ENCODE measurements around the gene MS4A14.
A peak's percentile ranks its signal among the peaks of the same experiment; 100 is the strongest.

MS4A14 gene

DNA sequence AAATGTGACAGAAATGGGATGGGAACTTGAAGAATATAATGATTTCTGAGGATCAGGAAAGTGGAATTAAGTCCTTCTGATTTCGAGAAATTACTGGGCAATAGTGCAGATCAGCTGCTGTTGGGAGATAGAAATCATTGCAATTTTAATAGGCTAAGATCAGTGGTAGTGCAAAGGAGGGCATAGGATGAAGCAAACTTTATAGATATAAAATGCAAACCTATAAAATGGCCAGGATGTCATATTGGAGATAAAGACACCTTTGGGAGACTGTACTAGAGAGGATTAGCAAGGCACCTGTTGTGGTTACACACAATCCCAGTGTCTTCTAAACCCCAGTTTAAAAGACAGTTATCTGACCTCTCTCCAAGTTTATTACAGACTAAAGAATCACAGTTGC, 24.4 kb upstream of the MS4A14 start:
- H3K4me3 Mint-ChIP-seq, result no peak overlapping the region
- DNase-seq (ENCODE audit: low spot score in 2 of 2), result no peak
- no peak for ATAC-seq
- no peaks in the 10 kb centered on the region for H3K36me3 Mint-ChIP-seq
- H3K4me1 Mint-ChIP-seq, result no peaks in the 10 kb centered on the region
- no peaks in the 10 kb centered on the region for H3K9me3 Mint-ChIP-seq
- H3K27ac Mint-ChIP-seq, result no peak overlapping the region

GRCh38 chr11:60372767-60373166, 23.5 kb upstream of the MS4A14 start:
- DNase-seq (ENCODE audit: low spot score in 2 of 2) (no peak), ATAC-seq (no peak)
- H3K9me3 Mint-ChIP-seq, result no peaks in the 10 kb centered on the region
- H3K4me3 Mint-ChIP-seq, result no peak overlapping the region
- H3K27ac Mint-ChIP-seq, result no peak overlapping the region
- H3K4me1 Mint-ChIP-seq, result no peaks in the 10 kb centered on the region
- no peaks in the 10 kb centered on the region for H3K36me3 Mint-ChIP-seq

GRCh38 chr11:60375316-60375715, 20.9 kb upstream of the MS4A14 start:
- no peak for ATAC-seq
- H3K27ac Mint-ChIP-seq, result no peak overlapping the region
- no peaks in the 10 kb centered on the region for H3K36me3 Mint-ChIP-seq
- peaks cover 5% of the 10 kb centered on the region for H3K4me1 Mint-ChIP-seq
- no peak overlapping the region for H3K4me3 Mint-ChIP-seq
- no peaks in the 10 kb centered on the region for H3K9me3 Mint-ChIP-seq
- DNase-seq (ENCODE audit: low spot score in 2 of 2), result no peak

DNA sequence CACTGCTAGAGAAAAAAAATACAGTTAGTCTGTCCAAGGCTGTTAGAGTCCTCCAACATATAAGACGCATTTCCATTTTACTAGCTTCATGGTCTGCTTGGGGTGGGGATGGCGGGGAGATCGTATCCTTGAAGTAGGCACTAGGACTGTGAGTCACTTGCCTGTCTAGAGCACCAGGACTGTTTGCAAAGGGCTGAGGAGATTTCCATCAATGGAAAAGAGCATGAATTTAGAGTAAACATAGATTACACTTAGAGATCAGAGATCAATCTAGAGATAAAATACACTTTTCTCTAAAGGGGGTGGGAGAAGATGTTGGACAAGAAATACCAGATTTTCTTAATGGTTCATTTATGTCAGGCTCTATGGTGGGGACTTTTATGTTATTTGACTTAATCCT, 19.7 kb upstream of the MS4A14 start:
- H3K36me3 Mint-ChIP-seq, result no peaks in the 10 kb centered on the region
- ATAC-seq (no peak), DNase-seq (ENCODE audit: low spot score in 2 of 2) (no peak)
- peaks cover 5% of the 10 kb centered on the region for H3K4me1 Mint-ChIP-seq
- H3K9me3 Mint-ChIP-seq, result no peaks in the 10 kb centered on the region
- no peak overlapping the region for H3K4me3 Mint-ChIP-seq
- no peak overlapping the region for H3K27ac Mint-ChIP-seq

GRCh38 chr11:60377401-60378136, 18.7 kb upstream of the MS4A14 start:
- no peak for DNase-seq (ENCODE audit: low spot score in 2 of 2)
- peaks cover 5% of the 10 kb centered on the region for H3K4me1 Mint-ChIP-seq
- H3K9me3 Mint-ChIP-seq, result no peaks in the 10 kb centered on the region
- no peak overlapping the region for H3K27ac Mint-ChIP-seq
- H3K4me3 Mint-ChIP-seq, result no peak overlapping the region
- ATAC-seq, result no peak
- no peaks in the 10 kb centered on the region for H3K36me3 Mint-ChIP-seq

GRCh38 chr11:60378354-60378753, 17.9 kb upstream of the MS4A14 start, which contains the start of gene MS4A7:
TSS of gene MS4A7 (plus strand) at chr11:60378532. CDS start at chr11:60383142, 4,610 bp downstream.
- Mint-ChIP-seq H3K4me3 (no peak within 1 kb of the TSS), H3K9me3 (no peaks in the 10 kb centered on the region), H3K36me3 (no peaks in the 10 kb centered on the region), H3K27ac (no peak within 1 kb of the TSS), H3K4me1 (peaks cover 5% of the 10 kb centered on the region)
- no peak for DNase-seq (ENCODE audit: low spot score in 2 of 2)
- peak; percentile 43 for ATAC-seq

DNA sequence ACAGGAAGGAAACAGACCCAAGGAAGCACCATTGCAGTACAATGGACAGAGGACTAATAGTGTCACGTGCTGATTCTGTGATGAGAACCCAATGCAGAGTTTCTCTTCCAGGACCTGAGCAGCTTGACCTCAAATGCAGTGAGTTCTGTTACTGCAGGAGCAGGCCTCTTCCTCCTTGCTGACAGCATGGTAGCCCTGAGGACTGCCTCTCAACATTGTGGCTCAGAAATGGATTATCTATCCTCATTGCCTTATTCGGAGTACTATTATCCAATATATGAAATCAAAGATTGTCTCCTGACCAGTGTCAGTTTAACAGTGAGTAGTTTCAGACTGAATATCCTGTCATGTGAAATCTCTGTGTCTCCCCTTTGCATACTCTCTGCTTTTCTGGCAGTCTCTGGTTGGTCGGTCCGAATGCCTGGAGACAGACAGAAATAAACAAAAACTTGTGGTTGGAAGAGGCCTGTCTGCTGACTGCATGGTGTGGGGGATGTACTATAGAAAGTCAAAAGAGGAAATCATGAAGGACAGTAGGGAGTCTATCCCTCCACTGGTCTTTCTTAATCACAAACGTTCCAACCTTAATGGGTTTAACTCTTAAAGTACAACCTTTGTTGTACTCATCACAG, 6.9 kb upstream of the MS4A14 start:
- DNase-seq (ENCODE audit: low spot score in 2 of 2) (no peak), ATAC-seq (no peak)
- Mint-ChIP-seq H3K4me1 (no peaks in the 10 kb centered on the region), H3K9me3 (no peaks in the 10 kb centered on the region), H3K27ac (no peak overlapping the region), H3K36me3 (no peaks in the 10 kb centered on the region), H3K4me3 (no peak overlapping the region)

DNA sequence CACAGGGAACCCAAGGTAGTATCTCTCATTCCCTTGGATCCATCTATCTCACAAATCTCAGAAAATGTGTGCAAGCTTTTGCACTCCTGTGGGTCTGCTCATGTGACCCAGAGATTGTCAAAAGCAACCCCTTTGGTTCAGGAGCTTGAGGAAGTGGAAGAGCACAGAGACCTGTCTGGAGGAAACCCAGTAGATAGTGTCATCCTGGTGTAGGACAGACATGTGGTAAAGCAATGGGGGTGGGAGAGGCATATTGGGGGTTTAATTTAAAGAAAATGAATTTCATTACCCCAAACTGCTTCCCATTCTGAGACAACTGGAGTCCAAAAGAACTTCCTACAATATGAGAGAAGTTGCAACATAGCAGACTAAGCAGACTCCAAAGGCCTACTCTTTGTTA, 5.8 kb upstream of the MS4A14 start:
- no peak overlapping the region for H3K4me3 Mint-ChIP-seq
- H3K36me3 Mint-ChIP-seq, result no peaks in the 10 kb centered on the region
- H3K4me1 Mint-ChIP-seq, result no peaks in the 10 kb centered on the region
- DNase-seq (ENCODE audit: low spot score in 2 of 2) (no peak), ATAC-seq (no peak)
- H3K27ac Mint-ChIP-seq, result no peak overlapping the region
- no peaks in the 10 kb centered on the region for H3K9me3 Mint-ChIP-seq

- Mint-ChIP-seq H3K4me1 (no peaks in the 10 kb centered on the region), H3K9me3 (no peaks in the 10 kb centered on the region), H3K27ac (no peak overlapping the region), H3K4me3 (no peak overlapping the region), H3K36me3 (no peaks in the 10 kb centered on the region)
- DNase-seq (ENCODE audit: low spot score in 2 of 2), result no peak
- ATAC-seq, result no peak
Observed at GRCh38 chr11:60392361-60392760, 3.9 kb upstream of the MS4A14 start.

DNA sequence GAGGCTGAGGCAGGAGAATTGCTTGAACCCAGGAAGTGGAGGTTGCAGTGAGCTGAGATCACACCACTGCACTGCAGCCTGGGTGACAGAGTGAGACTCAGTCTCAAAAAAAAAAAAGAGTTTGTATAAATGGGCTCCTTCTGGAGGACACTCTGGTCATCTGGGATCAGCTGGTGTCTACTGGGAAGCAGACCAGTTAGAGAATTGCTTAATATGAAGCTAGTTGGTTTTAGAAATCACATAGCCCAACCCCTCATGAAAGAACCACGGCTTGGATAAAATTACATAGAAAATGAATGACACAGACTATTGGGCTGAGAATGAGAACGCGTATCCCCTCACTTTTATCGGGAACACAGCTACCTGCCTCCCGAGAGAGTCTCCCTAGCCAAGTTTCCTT, 3.2 kb upstream of the MS4A14 start:
- no peak overlapping the region for H3K4me3 Mint-ChIP-seq
- ATAC-seq, result no peak
- no peak for DNase-seq (ENCODE audit: low spot score in 2 of 2)
- H3K4me1 Mint-ChIP-seq, result no peaks in the 10 kb centered on the region
- H3K36me3 Mint-ChIP-seq, result no peaks in the 10 kb centered on the region
- no peak overlapping the region for H3K27ac Mint-ChIP-seq
- no peaks in the 10 kb centered on the region for H3K9me3 Mint-ChIP-seq

GRCh38 chr11:60394666-60395380, 1.4 kb upstream of the MS4A14 start:
- ATAC-seq, result no peak
- H3K9me3 Mint-ChIP-seq, result no peaks in the 10 kb centered on the region
- H3K4me3 Mint-ChIP-seq, result no peak overlapping the region
- no peak overlapping the region for H3K27ac Mint-ChIP-seq
- H3K36me3 Mint-ChIP-seq, result no peaks in the 10 kb centered on the region
- DNase-seq (ENCODE audit: low spot score in 2 of 2), result no peak
- no peaks in the 10 kb centered on the region for H3K4me1 Mint-ChIP-seq

DNA sequence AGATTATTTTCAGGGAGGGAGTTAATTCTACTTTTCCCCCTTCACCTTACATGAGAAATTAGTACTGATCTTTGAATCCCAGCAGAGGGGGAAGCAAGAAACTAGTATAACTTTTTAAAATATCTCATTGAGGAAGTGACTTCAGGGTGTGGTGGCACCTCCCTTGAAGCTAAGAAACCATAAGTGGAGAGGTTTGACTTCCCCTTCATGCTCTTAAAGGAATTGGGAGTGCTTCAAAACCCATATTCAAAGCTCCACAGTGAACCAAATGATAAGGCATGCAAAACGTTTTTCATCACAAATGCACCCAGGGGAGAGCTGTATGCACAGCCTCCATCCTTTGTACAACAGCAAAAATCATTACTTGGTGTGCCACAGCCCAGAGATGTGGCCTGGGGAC, 540 bp downstream of the MS4A14 start:
- no peak for DNase-seq (ENCODE audit: low spot score in 2 of 2)
- no peak overlapping the region for H3K27ac Mint-ChIP-seq
- no peaks in the 10 kb centered on the region for H3K9me3 Mint-ChIP-seq
- H3K4me3 Mint-ChIP-seq, result no peak overlapping the region
- H3K36me3 Mint-ChIP-seq, result no peaks in the 10 kb centered on the region
- no peak for ATAC-seq
- H3K4me1 Mint-ChIP-seq, result no peaks in the 10 kb centered on the region

DNA sequence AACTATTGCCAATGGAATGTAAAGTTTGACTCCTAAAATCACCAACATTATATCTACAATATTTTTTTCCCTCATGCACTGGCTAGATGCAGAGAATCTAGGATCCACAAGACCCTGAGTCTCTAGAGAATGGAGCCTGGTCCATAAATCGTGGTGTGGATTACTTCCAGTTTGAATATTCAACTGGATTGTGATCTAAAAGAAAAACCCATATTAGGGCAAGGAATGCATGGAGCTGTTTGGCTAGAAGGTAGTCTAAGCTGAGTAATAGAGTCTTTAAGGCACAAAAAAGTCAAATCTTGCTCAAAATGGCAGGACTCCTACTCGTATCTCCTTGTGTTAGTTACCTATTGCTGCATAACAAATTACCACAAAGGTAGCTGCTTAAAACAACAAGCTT, 23.8 kb downstream of the MS4A14 start:
- no peak for DNase-seq (ENCODE audit: low spot score in 2 of 2)
- Mint-ChIP-seq H3K36me3 (no peaks in the 10 kb centered on the region), H3K9me3 (peaks cover 6% of the 10 kb centered on the region), H3K4me1 (no peaks in the 10 kb centered on the region), H3K27ac (no peak overlapping the region), H3K4me3 (no peak overlapping the region)
- ATAC-seq, result no peak

- Mint-ChIP-seq H3K4me3 (no peak overlapping the region), H3K36me3 (no peaks in the 10 kb centered on the region), H3K4me1 (no peaks in the 10 kb centered on the region), H3K27ac (no peak overlapping the region), H3K9me3 (peaks cover 6% of the 10 kb centered on the region)
- no peak for ATAC-seq
- no peak for DNase-seq (ENCODE audit: low spot score in 2 of 2)
Observed at GRCh38 chr11:60422609-60423008, 26.4 kb downstream of the MS4A14 start.

GRCh38 chr11:60428517-60428916, 32.3 kb downstream of the MS4A14 start:
- ATAC-seq, result peak; percentile 34
- no peak for DNase-seq (ENCODE audit: low spot score in 2 of 2)
- Mint-ChIP-seq H3K36me3 (no peaks in the 10 kb centered on the region), H3K27ac (no peak overlapping the region), H3K4me3 (no peak overlapping the region), H3K4me1 (no peaks in the 10 kb centered on the region), H3K9me3 (no peaks in the 10 kb centered on the region)

DNA sequence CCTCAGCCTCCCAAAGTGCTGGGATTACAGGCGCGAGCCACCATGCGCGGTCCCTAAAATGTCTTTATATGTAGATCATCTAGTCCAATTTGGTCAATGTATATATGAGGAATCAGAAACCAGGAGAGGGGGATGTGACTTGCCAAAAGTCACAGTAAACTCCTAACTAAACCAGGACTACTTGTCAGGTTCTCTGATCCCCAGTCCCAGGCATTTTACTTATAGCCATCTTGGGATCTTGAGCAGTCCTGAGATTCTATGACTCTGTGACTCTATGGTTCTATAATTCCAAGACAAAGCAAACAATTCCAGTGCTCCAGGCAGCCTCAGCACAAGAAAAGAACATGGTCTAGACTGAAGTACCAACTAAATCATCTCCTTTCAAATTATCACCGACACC, 33.0 kb downstream of the MS4A14 start, which contains the start of gene MS4A5:
Gene MS4A5, plus strand, starts transcription at position 301 of the 400 bp plus-strand sequence. CDS start 103 bp downstream, outside the sequence.
- no peak within 1 kb of the TSS for H3K27ac Mint-ChIP-seq
- no peaks in the 10 kb centered on the region for H3K36me3 Mint-ChIP-seq
- ATAC-seq (no peak), DNase-seq (ENCODE audit: low spot score in 2 of 2) (no peak)
- no peaks in the 10 kb centered on the region for H3K9me3 Mint-ChIP-seq
- no peaks in the 10 kb centered on the region for H3K4me1 Mint-ChIP-seq
- H3K4me3 Mint-ChIP-seq, result no peak within 1 kb of the TSS

All from stimulated activated effector memory CD8-positive, alpha-beta T cell treated with anti-CD3 and anti-CD28 coated beads, Interleukin-12 subunit alpha, Interleukin-12 subunit beta, amount 100 ng/mL, for 72 hours (primary cell).